Endometrial microvascular endothelial cells (primary cell): ENCODE data around the gene SULF2. TPM values are rescaled to one million over a fixed set of nuclear protein-coding genes. Genes with fewer than 3 reads are reported as not detected.

Experiments
- in situ Hi-C: cut with HindIII; loops from 2 replicates; pipeline ENCODE4 v1.10.0; 2017; ENCODE audit warnings: low sequenced_read_pairs, low pct_unique_long_range_greater_than_20kb; ENCODE audit errors: inconsistent ontology term
- total RNA-seq: library from RNA; depleted of rRNA; stranded (reverse); fragments of >200 nt; gene quantifications from one replicate; pipeline ENCODE4 v1.2.3, GENCODE V29; 2015; ENCODE audit errors: inconsistent ontology term

SULF2 gene
- total RNA-seq, 1 donor from 2014 or later, result 59.9 TPM

- in situ Hi-C loops, result no loop called here
Measured at GRCh38 chr20:47727909-47728361, 57.3 kb downstream of the SULF2 start.

DNA sequence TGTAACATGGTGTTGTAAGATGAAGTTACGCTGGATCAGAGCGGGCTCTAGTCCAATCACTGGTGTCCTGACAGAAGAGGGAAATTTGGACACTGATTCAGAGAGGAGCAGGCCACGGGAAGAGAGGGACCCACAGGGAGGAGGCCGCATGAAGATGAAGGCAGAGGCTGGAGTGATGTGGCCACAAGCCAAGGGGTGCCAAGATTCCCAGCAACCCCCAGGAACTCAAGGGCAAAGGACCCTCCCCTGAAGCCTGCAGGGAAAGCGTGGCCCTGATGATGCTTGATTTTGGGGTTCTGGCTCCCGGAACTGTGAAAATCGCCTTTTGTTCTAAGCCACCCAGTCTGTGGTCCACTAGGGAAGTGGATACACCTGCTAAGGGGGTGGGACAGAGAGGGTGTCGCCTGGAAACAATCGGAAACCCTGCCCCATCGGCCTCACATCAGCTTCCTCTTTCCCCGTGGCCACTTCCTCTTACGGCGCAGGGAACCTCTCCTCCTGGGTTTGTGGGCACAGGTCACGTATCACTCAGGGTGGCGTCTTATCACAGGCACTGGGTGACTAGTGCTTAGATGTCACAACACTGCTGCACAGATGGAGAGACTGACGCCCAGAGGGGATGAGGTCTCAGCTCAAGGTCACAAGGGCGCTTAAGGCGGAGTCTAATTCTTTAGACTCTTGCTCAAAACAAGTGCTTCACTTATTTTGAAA is 58.0 kb downstream of the SULF2 start:
- in situ Hi-C loops, result no loop called here

DNA sequence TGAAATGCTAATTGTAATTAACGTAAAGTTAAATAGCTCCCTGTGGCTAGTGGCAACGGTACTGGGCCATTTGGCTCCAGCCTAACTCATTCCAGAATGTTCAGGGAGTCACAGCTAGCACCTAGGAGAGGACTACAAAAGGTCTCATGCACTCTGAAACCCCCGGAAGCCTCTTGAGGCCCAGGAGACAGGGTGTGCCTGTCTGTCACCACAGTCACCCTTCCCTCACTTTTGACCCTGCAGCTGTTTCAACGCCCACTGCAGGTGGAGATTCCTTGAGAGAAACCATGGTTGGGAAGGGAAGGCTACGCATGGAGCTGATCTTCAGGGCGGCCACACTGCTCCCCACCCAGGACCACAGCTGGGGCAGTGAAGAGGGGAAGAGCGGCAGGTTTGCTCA is 58.6 kb downstream of the SULF2 start:
- in situ Hi-C loops, result no loop called here

DNA sequence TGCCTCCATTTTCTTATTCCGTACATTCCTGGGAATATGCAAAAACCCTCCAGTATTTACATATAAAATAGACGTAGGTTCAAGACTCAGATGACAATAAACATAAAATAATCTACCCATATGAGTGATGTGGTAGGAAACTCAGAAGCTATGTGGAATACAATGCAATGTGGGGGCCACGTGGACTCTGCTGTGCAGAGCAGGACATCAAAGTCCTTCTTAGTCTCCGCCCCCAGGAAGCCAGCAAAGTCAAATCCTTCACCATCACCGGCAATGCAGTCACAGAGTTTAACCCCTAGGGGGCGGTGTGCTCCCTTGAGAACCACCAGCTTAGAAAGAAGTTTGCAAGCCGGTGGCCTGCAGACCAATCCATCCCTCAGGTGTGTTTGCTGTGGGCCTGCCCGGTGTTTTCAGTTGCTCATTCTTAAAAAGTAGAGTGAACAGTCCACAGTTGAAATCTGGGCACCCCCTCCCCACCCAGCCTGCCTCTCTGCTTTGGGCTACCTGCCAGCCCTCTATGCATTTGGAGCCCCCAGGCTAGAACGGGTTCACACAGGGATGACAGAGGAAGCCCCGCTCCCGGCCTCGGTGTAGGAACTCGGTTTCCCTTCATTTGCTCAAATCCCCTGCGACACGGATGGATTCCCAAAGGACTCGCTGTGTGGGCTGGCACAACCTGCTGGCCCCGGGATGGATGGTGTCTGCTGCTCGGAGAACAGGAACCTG is 59.9 kb downstream of the SULF2 start:
- in situ Hi-C loops, result no loop called here

DNA sequence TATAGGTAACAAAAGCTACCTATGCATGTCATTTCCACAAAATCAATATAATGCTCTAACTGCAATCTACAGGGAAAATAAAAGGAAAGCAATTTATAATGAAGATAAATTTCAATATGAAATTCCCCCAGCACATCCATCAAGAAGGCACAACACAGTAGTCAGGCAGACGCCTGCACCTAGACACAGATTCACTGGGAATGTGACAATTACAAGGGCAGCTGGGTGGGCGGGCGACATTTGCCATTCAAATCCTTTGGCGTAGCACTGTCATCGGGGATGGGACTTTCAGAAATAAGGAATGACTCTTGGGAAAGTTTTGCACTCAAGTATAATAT is 60.4 kb downstream of the SULF2 start:
- in situ Hi-C loops, result no loop called here

DNA sequence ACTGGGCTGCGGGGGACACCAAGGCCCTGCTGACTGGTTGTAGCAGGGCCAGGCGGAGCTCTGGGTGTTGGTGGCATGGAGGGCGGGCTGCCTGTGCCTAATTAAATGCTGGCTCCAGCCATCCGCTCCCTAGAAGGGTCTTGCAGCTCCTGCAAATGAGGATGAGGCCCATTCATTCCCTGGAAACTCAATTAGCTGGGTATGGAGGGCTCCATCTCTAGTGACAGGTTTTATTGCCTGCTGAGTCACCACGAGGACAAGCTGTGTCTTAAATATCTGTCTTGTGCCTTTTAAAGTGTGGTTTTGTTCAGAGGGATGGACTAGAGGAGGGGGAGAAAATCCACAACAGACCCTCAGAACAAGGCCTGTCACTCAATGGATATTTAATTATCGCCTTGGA is 60.9 kb downstream of the SULF2 start:
- in situ Hi-C loops, result no loop called here

GRCh38 chr20:47723322-47723721 is 62.0 kb downstream of the SULF2 start:
- in situ Hi-C loops, result no loop called here

- in situ Hi-C loops, result no loop called here
Measured at GRCh38 chr20:47720636-47721427, 64.4 kb downstream of the SULF2 start.

DNA sequence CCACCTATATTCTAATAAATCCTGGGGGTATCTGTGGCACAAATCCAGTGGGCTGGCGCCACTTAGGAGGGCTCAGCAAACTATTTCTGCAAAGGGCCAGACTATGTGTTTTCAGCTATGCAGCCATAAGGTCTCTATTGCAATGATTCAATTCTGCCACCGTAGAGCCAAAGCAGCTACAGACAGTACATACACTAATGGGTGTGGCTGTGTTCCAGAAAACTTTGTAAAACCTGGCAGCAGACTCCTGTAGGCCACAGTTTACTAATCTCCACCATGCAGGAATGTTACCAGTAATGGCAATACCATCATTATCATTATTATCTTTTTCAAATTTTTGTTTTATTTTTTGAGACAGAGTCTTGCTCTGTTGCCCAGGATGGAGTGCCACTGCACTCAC is 65.7 kb downstream of the SULF2 start:
- in situ Hi-C loops, result no loop called here

DNA sequence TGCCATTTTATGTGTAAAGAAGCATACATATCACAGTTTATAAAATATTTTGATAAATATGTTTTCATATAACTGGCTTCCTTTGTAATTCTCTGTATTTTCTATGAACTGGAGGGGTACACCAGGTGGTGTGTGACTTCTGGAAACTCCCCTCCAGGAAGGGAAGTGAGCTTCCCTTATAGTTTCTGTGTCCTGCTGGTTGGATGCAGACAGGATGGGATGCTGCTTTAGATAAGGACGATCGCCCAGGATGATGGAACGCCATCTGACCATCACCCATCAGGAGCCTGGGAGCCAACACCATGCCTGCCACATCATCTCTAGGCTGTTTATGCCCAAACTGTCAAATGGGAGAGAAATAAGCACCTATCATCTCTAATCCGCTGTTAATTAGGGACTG is 66.1 kb downstream of the SULF2 start:
- in situ Hi-C loops, result no loop called here

- in situ Hi-C loops, result no loop called here
Measured at GRCh38 chr20:47718398-47718797, 66.9 kb downstream of the SULF2 start.

DNA sequence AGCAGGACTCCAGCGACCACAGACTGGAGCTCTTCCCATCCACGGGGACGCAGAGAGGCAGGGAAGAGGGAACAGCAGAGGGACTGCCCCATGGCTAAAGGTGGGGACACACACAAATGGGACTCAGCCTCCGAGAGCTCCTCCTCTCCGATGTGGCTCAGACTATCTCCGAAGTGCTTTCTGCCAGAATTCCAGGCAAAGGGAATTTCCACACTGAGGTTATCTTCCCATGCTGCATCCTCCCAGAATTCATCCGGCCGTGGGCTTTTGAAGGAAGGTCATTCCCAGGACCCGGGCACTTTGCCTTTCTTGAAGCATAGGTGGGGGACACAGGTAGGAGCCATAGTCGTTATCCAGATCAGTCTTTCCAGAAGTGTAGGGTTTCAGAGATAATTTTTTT is 67.9 kb downstream of the SULF2 start:
- in situ Hi-C loops, result no loop called here

GRCh38 chr20:47713878-47714450 is 71.3 kb downstream of the SULF2 start:
- in situ Hi-C loops, result no loop called here

- in situ Hi-C loops, result no loop called here
Measured at GRCh38 chr20:47713163-47713562, 72.1 kb downstream of the SULF2 start.

DNA sequence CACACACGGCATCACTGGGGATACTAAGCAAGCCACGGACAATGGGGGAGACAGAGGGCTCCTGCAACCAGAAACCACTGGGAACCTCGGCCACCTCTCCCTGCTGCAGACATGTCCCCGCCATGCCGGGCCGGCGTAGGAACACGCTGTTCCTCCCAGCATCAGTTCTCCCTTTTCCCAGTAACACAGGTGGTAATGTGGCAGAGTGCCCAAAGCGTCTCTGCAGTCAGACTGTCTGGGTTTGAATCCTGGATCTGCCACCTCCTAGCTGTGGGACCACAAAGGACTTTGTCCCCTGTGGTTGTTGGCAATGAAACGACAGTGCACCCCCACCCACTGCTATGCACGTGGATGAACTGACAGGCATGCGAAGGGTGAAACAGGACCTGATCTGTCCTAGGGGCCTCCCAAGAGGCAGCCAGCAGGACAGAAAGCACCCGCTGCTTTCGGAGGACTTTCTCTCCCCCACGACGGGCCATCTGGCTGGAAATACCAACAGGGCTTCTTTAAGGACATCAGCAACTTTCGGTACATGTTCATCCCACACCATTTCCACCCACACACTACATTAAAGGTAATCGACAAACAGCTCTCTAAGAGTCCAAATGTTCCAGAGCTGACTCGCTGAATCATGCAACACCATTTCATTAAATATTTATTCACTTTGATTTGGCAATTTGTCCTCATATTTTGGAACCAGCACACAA is 74.1 kb downstream of the SULF2 start:
- in situ Hi-C loops, result no loop called here

DNA sequence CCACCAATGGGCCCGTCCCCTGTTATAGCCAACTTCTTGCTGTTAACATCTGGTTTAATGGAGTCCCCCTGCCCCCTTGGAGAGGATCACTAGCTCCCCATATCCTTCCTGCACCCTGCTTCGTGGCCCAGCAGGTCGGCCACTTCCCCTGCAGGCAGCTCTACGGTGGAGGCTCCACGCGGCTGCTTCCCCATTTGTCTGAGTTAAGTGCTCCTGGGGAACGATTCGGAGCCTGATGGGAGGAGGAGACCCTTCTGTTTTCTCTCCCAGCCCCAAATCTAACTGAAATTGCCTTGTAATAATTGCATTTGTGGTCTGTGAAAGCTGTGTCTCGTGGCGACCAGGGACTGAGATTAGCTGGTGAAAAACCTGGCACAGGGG is 74.6 kb downstream of the SULF2 start:
- in situ Hi-C loops, result no loop called here

- in situ Hi-C loops, result no loop called here
Measured at GRCh38 chr20:47708953-47709833, 76.1 kb downstream of the SULF2 start.

GRCh38 chr20:47708140-47708807 is 77.0 kb downstream of the SULF2 start:
- in situ Hi-C loops, result no loop called here
